Central memory CD4-positive, alpha-beta T cell (primary cell): ENCODE measurements around the gene DGKQ.
A peak's percentile ranks its signal among the peaks of the same experiment; 100 is the strongest.
"Not testable (repeated sequence)": the region's sequence is repeated elsewhere in the genome, so short reads cannot be mapped to it uniquely, and the experiment has no call there.

Experiments
- DNase-seq: peaks from one replicate; pipeline ENCODE4 v3.0.0; 2022

Gene DGKQ

GRCh38 chr4:976016-976415 lies 2.6 kb upstream of the DGKQ start:
- DNase-seq = not testable (repeated sequence)

- no peak for DNase-seq
Measured at GRCh38 chr4:974668-975067, 1.3 kb upstream of the DGKQ start.

- DNase-seq = peak; percentile 61
Measured at GRCh38 chr4:972651-973424, 531 bp downstream of the DGKQ start.

DNA sequence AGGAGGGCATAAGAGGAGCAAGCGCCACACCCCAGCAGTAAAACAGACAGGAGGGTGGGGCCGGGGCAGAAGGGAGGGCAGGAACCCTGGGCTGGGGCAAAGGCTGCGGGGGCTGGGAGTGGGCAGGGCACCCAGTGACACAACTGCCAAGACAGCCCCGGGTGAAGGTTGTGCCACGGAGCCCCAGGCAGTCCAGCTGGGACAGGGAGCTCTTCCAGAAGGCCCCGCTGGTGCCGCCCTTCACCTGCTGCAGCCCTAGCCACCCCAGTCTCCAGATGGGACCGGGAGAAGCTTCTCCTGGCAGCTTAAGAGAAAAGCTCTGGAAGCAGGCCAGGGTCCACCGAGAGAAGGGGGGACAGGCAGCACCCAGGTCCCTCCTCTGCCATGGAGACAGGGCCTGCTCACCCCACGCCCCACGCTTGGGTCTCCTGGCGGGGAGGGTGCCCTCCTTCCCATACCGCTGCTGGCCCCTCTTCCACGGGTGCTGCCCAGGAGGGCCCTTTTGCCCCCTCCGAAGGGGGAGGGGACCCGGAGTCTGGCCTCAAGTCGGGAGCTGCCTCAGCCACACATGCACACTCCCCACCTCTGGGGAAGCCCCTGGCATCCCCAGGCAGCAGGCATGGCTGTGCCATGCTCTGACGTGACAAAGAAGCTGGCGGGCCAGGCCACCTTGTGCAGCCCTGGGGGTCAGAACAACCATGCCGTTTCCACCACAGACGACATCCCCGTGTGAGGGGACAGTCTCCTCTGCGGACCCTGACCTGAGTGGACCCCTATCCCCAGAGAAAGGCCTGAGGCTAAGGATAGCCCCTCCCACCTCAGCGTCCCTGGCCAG lies 1.5 kb downstream of the DGKQ start:
- no peak for DNase-seq

DNA sequence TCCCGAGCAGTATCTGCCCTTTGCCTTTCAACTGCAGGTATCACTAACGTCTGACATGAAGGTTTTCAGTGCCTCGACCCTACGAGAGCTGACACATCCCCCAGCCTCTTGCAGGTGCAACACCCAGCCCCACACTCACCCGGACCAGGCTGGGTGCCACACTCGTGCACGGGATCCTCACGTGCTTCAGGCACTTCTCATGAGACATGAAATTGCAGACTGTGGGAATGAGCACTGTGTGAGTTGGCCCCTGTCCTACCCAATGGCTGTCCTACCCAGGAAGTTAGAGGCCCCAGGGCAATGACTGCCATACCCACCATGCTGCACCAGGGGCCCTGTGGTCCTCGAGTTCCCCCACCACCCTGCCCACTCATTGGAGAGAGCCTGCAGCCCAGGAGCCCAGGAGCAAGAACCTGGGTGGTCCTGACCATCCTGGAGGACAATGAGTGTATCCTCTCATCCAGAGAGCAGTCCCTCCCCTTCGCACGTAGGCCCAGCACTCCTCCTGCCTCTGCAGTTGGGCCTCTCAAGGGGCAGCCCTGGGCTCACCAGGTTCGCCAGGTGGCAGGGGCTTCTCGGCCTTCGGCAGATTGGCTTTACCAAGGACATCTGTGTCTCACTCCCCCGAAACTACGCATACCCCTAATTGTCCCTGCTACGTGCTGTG lies 2.4 kb downstream of the DGKQ start:
- no peak for DNase-seq

GRCh38 chr4:970046-970745 lies 3.2 kb downstream of the DGKQ start:
- no peak for DNase-seq

GRCh38 chr4:968621-969394 lies 4.6 kb downstream of the DGKQ start:
- DNase-seq = no peak

- no peak for DNase-seq
Measured at GRCh38 chr4:968221-968620, 5.1 kb downstream of the DGKQ start.

DNA sequence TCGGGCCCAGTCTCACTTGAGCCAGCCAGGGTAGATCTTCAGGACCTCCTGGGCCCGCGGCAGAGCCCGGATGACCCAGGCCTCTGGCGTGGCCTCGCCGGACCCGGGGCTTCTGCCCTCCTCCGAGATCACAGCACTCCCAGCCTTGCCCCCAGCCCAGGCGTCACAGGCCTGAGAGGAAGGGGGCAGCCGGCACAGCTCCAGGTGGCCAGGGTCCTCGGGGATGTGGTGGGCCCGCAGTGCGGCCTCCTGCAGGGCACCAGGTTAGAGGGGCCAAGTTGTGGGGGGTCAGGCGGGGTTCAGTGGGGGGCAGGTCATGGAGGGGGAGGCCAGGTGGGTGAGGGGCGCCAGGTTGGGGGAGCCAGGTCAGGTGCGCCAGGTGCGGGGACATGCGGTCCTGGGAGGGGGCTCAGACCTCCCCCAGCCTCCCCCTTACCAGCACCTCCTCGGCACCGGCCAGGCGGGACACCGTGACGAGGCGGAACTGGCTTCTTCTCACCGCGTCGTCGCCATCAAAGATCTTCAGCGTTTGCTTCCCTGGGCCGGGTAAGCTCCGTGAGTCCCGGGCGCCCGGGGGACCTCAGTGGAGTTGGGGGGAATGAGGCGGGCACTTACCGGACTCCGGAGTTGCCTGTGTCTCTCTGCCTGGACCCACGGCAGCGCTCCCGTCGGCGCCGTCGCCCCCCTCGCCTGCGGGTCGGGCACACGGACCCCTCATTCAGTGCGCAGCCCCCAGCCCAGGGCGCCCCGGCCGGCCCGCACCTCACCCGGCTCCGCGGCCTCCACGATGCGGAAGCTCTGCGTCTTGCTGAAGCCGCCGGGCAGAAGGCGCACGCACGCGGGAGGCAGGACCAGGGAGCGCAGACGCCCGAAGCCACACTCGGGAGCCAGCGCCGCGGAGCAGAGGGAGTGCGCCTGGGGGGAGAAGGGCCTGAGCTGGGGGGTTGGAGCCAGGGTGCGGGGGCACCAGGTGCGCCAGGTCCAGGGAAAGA lies 6.0 kb downstream of the DGKQ start:
- DNase-seq = no peak

DNA sequence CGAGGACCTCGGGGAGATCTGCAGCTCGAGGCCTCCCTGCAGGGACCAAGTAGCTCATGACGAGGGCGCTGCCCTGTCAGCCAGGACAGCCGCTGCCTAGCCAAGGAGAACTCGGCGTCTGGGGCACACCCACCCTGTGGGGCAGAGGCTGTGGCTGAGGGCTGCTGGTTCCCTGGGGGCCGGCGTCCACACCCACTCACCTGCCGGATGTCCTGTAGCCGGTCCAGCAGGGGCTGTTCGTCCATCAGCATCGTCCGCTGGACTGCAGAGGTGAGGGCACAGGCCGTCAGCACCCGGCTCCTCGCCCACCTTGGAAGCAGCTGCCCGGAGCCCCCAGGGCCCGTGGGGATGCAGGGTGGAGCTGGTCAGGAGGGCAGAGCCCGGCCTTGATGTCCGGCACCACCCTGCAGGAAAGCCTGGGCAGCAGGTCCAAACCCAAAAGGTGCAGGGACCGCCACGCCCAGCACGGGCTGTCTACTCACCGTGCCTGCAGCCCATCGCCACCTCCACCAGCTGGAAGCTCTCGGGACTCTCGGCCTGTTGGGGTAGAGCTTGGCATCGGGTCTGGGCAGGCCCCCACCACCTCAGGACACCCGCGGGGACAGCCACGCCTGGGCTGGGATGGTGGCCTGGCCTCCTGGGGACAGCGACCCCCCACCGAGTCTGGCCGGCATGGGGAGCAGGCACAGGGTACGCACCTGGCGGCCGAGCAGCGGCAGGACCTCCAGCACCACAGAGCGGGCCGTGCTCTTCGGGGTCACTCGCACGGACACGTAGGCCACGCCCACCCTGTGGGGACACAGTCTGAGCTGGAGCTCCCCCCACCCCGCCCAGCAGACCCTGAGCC lies 6.9 kb downstream of the DGKQ start:
- no peak for DNase-seq

DNA sequence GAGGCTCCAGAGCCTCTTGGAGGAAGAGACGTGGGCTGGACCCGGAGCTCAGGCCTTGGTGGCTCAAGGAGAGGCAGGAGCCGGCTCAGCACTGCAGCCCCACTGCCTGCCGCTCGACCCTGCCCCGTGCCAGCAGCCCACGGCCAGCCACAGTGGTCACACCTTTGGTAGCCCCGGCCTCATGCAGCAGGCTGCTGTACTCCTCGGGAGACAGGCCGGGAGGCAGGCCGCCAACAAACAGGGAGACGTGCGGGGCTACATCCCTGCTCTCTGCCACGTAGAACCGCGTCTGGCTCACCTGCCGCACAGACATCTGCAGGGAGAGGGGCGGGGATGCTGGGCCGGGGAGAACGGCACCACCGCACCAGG lies 7.6 kb downstream of the DGKQ start:
- no peak for DNase-seq

- DNase-seq = no peak
Measured at GRCh38 chr4:965048-965765, 8.2 kb downstream of the DGKQ start.

GRCh38 chr4:964346-965025 lies 8.9 kb downstream of the DGKQ start:
- DNase-seq = no peak

DNA sequence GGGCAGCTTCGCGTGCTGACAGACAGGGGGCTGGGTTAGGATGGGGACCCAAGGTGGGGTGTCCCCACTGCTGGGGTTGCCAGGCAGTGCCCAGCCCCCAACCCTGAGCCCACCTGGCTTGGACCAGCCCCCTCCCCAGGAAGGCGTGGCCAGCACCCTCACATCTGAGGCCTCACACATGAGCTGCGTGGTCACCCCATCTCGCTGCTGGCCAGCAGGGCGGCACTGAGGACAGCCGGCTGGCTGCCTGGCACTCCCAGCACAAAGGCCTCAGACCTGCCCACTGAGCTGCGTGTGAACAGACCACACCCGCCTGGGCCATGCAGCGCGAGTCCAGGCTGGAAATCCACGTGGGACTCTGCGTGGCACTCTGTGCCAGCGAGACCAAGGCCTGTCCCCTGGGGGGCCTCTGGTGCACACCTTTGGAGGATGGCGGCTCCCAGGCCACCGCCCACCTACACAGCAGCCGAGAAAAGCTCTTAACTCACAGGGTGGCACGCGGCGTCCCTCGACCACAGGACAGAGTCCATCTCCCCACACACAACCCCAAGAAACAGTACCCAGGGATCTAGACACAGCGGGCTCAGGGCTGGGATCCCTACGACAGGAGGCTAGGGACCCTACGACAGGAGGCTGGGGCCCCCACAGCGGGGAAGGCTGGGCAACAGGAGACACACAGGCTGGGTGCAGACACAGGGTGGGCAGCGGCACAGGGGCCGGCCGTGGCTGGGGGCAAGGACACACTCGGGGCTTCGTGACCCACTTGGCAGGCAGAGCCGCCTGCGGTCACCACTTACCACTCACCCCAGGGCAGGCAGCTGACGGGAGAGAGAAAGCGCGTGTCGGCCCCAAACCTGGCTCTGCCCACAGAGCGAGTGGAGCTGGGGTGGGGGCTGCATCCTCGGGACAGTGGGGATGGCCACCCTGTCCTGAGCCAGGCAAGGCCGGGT lies 9.8 kb downstream of the DGKQ start:
- DNase-seq = no peak

DNA sequence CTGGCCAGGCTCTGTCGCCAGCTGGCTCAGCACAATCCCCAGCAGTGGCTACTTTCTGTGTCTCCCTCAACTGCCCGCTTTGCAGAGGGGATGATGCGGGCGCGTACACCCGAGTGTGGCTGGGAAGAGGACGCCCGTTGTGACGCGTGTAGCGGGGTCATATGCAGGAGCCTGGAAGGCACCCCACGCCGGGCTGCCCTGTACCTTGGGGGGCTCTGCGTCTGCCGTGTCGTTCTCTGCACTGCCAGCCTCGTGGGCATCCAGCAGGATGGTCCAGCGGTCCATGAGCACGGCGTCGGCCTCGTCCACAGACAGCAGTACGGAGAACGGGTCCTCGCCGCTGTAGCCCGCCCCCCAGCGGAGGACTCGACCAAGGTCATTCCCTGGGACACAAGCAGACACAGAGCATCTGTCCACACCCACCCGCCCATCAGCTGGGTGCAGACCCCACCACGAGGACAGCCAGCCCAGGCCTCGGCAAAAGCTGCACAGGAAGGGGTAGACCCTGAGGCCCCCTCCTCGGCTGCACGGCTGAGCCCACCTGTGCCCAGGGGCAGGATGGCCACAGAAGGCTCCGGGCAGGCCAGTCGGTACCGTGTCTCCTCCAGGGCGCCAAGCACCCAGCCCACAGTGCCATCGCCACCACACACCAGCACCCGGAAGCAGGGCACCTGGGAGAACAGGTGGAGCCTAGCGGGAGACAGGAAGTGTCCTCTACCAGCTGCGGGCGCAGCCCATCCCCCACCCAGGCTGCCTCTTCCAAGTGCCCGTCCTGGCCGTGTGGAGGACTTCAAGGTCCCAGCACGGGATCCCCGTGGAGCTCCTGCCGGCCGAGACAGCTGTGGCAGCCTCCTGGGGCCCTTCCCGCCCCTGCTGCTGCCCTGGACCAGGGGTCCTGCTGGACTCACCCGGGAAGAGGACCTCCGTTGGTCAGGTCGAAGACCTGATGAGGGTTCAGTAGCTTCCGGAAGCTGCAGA lies 10.8 kb downstream of the DGKQ start:
- no peak for DNase-seq
